ENCODE measurements around the gene COQ9. TPM values are rescaled to one million over a fixed set of nuclear protein-coding genes. Genes with fewer than 3 reads are reported as not detected.

The COQ9 gene
- total and polyA plus RNA-seq, 2 donors (not counting 1 experiment from before 2014, with no cell fraction given), result 44.4 to 51.2 TPM

GRCh38 chr16:57478396-57479204, 31.3 kb downstream of the COQ9 start:
- Histone ChIP-seq H3K4me2 (ENCODE audit: extremely low read depth, insufficient read depth, low read length) (peak overlapping the region; percentile 83), H3K4me1 (ENCODE audit: control insufficient read depth, extremely low read depth, insufficient read depth, low read length) (peaks cover 16% of the 10 kb centered on the region), H3K9ac (ENCODE audit: insufficient read depth, low read length) (peak overlapping the region; percentile 46), H2AFZ (ENCODE audit: low read length) (peak overlapping the region; percentile 51), H3K27me3 (ENCODE audit: control insufficient read depth, insufficient read depth, low read length) (no peaks in the 10 kb centered on the region), H3K4me3 (replicated peaks in 1 of 4; ENCODE audit: control extremely low read depth in 1 of 4, insufficient read depth in 1 of 4, low read depth in 3 of 4, low read length in 4 of 4) (peak overlapping the region; percentile 41 to 65 (median 53)), H3K79me2 (ENCODE audit: control insufficient read depth, insufficient read depth, low read length) (no peaks in the 10 kb centered on the region), H3K27ac (ENCODE audit: insufficient read depth, low read length) (no peak overlapping the region), H4K20me1 (ENCODE audit: control insufficient read depth, extremely low read depth, insufficient read depth, low read length) (no peaks in the 10 kb centered on the region), H3K36me3 (ENCODE audit: control insufficient read depth, insufficient read depth, low read length) (peaks cover 3% of the 10 kb centered on the region), H3K9me3 (ENCODE audit: control insufficient read depth, insufficient read depth, low read depth, low read length) (no peaks in the 10 kb centered on the region)
- no peak for TF ChIP-seq EZH2 (IDR thresholded peaks at IDR 0.05; ENCODE audit: low read length, missing control alignments)
- TF ChIP-seq, protein P1, sequence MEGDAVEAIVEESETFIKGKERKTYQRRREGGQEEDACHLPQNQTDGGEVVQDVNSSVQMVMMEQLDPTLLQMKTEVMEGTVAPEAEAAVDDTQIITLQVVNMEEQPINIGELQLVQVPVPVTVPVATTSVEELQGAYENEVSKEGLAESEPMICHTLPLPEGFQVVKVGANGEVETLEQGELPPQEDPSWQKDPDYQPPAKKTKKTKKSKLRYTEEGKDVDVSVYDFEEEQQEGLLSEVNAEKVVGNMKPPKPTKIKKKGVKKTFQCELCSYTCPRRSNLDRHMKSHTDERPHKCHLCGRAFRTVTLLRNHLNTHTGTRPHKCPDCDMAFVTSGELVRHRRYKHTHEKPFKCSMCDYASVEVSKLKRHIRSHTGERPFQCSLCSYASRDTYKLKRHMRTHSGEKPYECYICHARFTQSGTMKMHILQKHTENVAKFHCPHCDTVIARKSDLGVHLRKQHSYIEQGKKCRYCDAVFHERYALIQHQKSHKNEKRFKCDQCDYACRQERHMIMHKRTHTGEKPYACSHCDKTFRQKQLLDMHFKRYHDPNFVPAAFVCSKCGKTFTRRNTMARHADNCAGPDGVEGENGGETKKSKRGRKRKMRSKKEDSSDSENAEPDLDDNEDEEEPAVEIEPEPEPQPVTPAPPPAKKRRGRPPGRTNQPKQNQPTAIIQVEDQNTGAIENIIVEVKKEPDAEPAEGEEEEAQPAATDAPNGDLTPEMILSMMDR (conservative IDR thresholded peaks at IDR 0.05 in 1 of 2, IDR thresholded peaks at IDR 0.05 in 1 of 2; ENCODE audit: low read depth in 1 of 2, low read length in 2 of 2), result no peak
- DNase-seq (ENCODE audit: low read depth in 2 of 2), result no peak

DNA sequence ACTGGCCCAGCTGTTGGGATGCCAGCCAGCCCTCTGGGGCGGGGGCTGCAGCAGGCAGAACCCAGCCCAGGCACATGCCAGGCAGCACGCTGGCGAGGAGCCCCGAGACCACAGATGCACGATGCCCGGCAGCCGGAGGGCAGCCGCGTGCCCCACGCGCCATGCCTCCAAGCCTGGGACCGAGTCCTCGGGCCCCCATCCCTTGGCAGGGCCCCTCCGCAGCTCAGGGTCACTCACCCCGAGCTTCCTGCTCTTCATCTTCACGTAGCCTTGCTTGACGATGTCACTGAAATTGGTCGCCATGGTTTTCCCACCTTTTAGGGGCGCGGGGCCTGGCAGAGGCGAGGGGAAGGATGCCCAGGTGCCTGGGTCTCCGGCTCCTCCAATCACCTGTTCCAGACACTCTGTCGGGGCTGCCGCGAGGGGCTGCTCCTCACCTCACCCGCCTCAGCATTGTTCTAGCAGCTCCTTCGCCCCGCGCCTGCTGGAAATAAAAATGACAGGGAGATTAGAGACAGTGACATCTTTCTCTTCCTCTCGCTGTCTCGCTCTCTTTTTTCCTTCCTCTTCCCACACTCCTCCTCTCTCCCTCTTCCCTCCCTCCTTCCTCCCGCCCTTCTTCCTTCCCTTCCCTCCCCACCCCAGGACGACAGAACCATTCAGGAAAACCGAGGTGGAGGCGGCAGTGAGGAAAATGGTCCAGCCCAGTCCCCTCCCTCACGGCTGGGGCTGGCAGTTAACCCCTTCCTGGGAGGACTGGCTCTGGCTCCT, 32.1 kb downstream of the COQ9 start:
- Histone ChIP-seq H4K20me1 (ENCODE audit: control insufficient read depth, extremely low read depth, insufficient read depth, low read length) (no peaks in the 10 kb centered on the region), H3K4me1 (ENCODE audit: control insufficient read depth, extremely low read depth, insufficient read depth, low read length) (peaks cover 16% of the 10 kb centered on the region), H3K79me2 (ENCODE audit: control insufficient read depth, insufficient read depth, low read length) (no peaks in the 10 kb centered on the region), H3K27ac (ENCODE audit: insufficient read depth, low read length) (no peak overlapping the region), H2AFZ (ENCODE audit: low read length) (peak overlapping the region; percentile 59), H3K9ac (ENCODE audit: insufficient read depth, low read length) (peak overlapping the region; percentile 46), H3K27me3 (ENCODE audit: control insufficient read depth, insufficient read depth, low read length) (no peaks in the 10 kb centered on the region), H3K4me3 (replicated peaks in 1 of 4; ENCODE audit: control extremely low read depth in 1 of 4, insufficient read depth in 1 of 4, low read depth in 3 of 4, low read length in 4 of 4) (peak overlapping the region; percentile 41 to 65 (median 53)), H3K4me2 (ENCODE audit: extremely low read depth, insufficient read depth, low read length) (peak overlapping the region; percentile 83), H3K9me3 (ENCODE audit: control insufficient read depth, insufficient read depth, low read depth, low read length) (no peaks in the 10 kb centered on the region), H3K36me3 (ENCODE audit: control insufficient read depth, insufficient read depth, low read length) (peaks cover 3% of the 10 kb centered on the region)
- TF ChIP-seq EZH2 (IDR thresholded peaks at IDR 0.05; ENCODE audit: low read length, missing control alignments), result no peak
- TF ChIP-seq, protein P1 (conservative IDR thresholded peaks at IDR 0.05 in 1 of 2, IDR thresholded peaks at IDR 0.05 in 1 of 2; ENCODE audit: low read depth in 1 of 2, low read length in 2 of 2), result no peak
- DNase-seq (ENCODE audit: low read depth in 2 of 2), result peak; percentile 56 to 74

Measured in fibroblast of lung (primary cell).